Cortex of kidney (tissue), 1 donor: ENCODE data around the gene BABAM2.

Source experiments
- DNase-seq: peaks from one replicate; lab custom pipeline; 2025; lab: John Stamatoyannopoulos, UW

Gene BABAM2

GRCh38 chr2:28209261-28209691, 318.7 kb downstream of the BABAM2 start:
- no peak for DNase-seq

GRCh38 chr2:28209864-28210263, 319.3 kb downstream of the BABAM2 start:
- DNase-seq: no peak

- no peak for DNase-seq
These were observed 320.0 kb downstream of the BABAM2 start for GRCh38 chr2:28210535-28210934.

- no peak for DNase-seq
These were observed 325.8 kb downstream of the BABAM2 start for GRCh38 chr2:28216331-28216730.

- DNase-seq: no peak
These were observed 326.7 kb downstream of the BABAM2 start for GRCh38 chr2:28217042-28217740.

GRCh38 chr2:28219138-28219537, 328.6 kb downstream of the BABAM2 start:
- DNase-seq: no peak

- no peak for DNase-seq
These were observed 329.3 kb downstream of the BABAM2 start for GRCh38 chr2:28219758-28220368.

- DNase-seq: no peak
These were observed 334.3 kb downstream of the BABAM2 start for GRCh38 chr2:28224648-28225472.

- no peak for DNase-seq
These were observed 335.0 kb downstream of the BABAM2 start for GRCh38 chr2:28225473-28226080.

GRCh38 chr2:28226558-28226957, 336.0 kb downstream of the BABAM2 start:
- no peak for DNase-seq

- DNase-seq: no peak
These were observed 337.0 kb downstream of the BABAM2 start for GRCh38 chr2:28227498-28227897.

- no peak for DNase-seq
These were observed 338.0 kb downstream of the BABAM2 start for GRCh38 chr2:28228434-28228995.

- no peak for DNase-seq
These were observed 340.6 kb downstream of the BABAM2 start for GRCh38 chr2:28231110-28231631.

GRCh38 chr2:28232295-28232694, 341.8 kb downstream of the BABAM2 start:
- no peak for DNase-seq

GRCh38 chr2:28233164-28233676, 342.7 kb downstream of the BABAM2 start:
- DNase-seq: no peak

GRCh38 chr2:28234807-28235206, 344.3 kb downstream of the BABAM2 start:
- DNase-seq: no peak

- DNase-seq: no peak
These were observed 348.7 kb downstream of the BABAM2 start for GRCh38 chr2:28239207-28239606.

- no peak for DNase-seq
These were observed 350.4 kb downstream of the BABAM2 start for GRCh38 chr2:28240937-28241336.

GRCh38 chr2:28247290-28247689, 356.8 kb downstream of the BABAM2 start:
- no peak for DNase-seq

GRCh38 chr2:28247734-28248133, 357.2 kb downstream of the BABAM2 start:
- no peak for DNase-seq

GRCh38 chr2:28248511-28248910, 358.0 kb downstream of the BABAM2 start:
- DNase-seq: no peak

- no peak for DNase-seq
These were observed 359.5 kb downstream of the BABAM2 start for GRCh38 chr2:28250006-28250405.
